HG02571 (cell line): ENCODE measurements around the gene WNK4.

Experiments used
- ATAC-seq: cut with Tn5 transposase; IDR thresholded peaks from one replicate; pipeline ENCODE4 v1.9.1; 2021; ENCODE audit warnings: mild to moderate bottlenecking, moderate library complexity; ENCODE audit not compliant: unreplicated experiment

The WNK4 gene

GRCh38 chr17:42796066-42796758, 15.8 kb downstream of the WNK4 start:
- ATAC-seq = no peak

GRCh38 chr17:42797067-42798007, 16.9 kb downstream of the WNK4 start:
- ATAC-seq = no peak

- ATAC-seq = no peak
These were observed 17.6 kb downstream of the WNK4 start for GRCh38 chr17:42798011-42798382.

GRCh38 chr17:42798383-42799380, 18.3 kb downstream of the WNK4 start, which contains the start of the genes CNTD1 and COA3:
TSS of gene CNTD1 (plus strand) at chr17:42798861. CDS start at chr17:42799068, 207 bp downstream.
TSS of gene COA3 (minus strand) at chr17:42798704. CDS start at chr17:42798681, 23 bp downstream.
- peak; percentile 63 for ATAC-seq

- ATAC-seq = no peak
These were observed 22.9 kb downstream of the WNK4 start for GRCh38 chr17:42803074-42803883.

- ATAC-seq = no peak
These were observed 24.5 kb downstream of the WNK4 start for GRCh38 chr17:42804918-42805367.

- ATAC-seq = no peak
These were observed 25.8 kb downstream of the WNK4 start for GRCh38 chr17:42806249-42806648.

GRCh38 chr17:42809250-42809649, 28.8 kb downstream of the WNK4 start:
- ATAC-seq = no peak

- no peak for ATAC-seq
These were observed 34.4 kb downstream of the WNK4 start for GRCh38 chr17:42814633-42815399.

GRCh38 chr17:42817866-42818265, 37.5 kb downstream of the WNK4 start:
- ATAC-seq = no peak

- ATAC-seq = no peak
These were observed 38.0 kb downstream of the WNK4 start for GRCh38 chr17:42818379-42818778.

GRCh38 chr17:42819939-42820535, 39.6 kb downstream of the WNK4 start:
- no peak for ATAC-seq

- no peak for ATAC-seq
These were observed 40.8 kb downstream of the WNK4 start for GRCh38 chr17:42821176-42821575.

- no peak for ATAC-seq
These were observed 47.1 kb downstream of the WNK4 start for GRCh38 chr17:42827472-42827871.

- no peak for ATAC-seq
These were observed 50.6 kb downstream of the WNK4 start for GRCh38 chr17:42830971-42831370.

- no peak for ATAC-seq
These were observed 52.0 kb downstream of the WNK4 start for GRCh38 chr17:42832213-42832933.

GRCh38 chr17:42832934-42833766, 52.7 kb downstream of the WNK4 start, which contains the start of gene PSME3:
TSS of gene PSME3 (plus strand) at chr17:42833397. CDS start at chr17:42833632, 235 bp downstream.
- ATAC-seq = peak; percentile 86
